HepG2 (cell line): ENCODE results near the gene PCBD1. TPM values are rescaled to one million over a fixed set of nuclear protein-coding genes. Genes with fewer than 3 reads are reported as not detected.

Experiments
- BHLHE40 ChIP-seq: IDR thresholded peaks from 2 replicates; pipeline ENCODE4 v1.6.1; 2011; ENCODE audit warnings: low read length, improper control_type of control experiment
- CEBPG ChIP-seq: IDR thresholded peaks from 2 replicates; pipeline ENCODE4 v1.6.1; 2016
- CTCF ChIP-seq: sonication (generic); formaldehyde crosslinking; IDR thresholded peaks from 2 replicates; pipeline ENCODE4 v1.5.0; 2020; ENCODE audit warnings: mild to moderate bottlenecking, missing genetic modification reagents, moderate library complexity
- ELF3 ChIP-seq: IDR thresholded peaks from 2 replicates; pipeline ENCODE4 v1.6.1; 2016; ENCODE audit warnings: missing genetic modification reagents, missing compliant biosample characterization
- HNRNPLL ChIP-seq: fragments of 200-400 bp; formaldehyde crosslinking; IDR thresholded peaks from 2 replicates; pipeline ENCODE4 v1.6.1; 2017; ENCODE audit warnings: mild to moderate bottlenecking, low read depth, low read length; ENCODE audit not compliant: poor library complexity, severe bottlenecking
- MEIS1 ChIP-seq: sonication (generic); formaldehyde crosslinking; IDR thresholded peaks from 2 replicates; pipeline ENCODE4 v1.9.0; 2021; ENCODE audit warnings: mild to moderate bottlenecking, missing genetic modification reagents, moderate library complexity, borderline replicate concordance
- MYC ChIP-seq: sonication (generic); formaldehyde crosslinking; IDR thresholded peaks from 2 replicates; pipeline ENCODE4 v1.9.0; 2021; ENCODE audit warnings: missing genetic modification reagents, borderline replicate concordance
- SALL1 ChIP-seq: sonication (generic); formaldehyde crosslinking; IDR thresholded peaks from 2 replicates; pipeline ENCODE4 v1.8.0; 2022; ENCODE audit warnings: mild to moderate bottlenecking, missing genetic modification reagents
- TAF1 ChIP-seq: sonication (generic); formaldehyde crosslinking; IDR thresholded peaks from 2 replicates; pipeline ENCODE4 v1.4.0; 2020; ENCODE audit warnings: missing genetic modification reagents
- TEAD3 ChIP-seq: optimal IDR thresholded peaks from 2 replicates; pipeline ENCODE3; 2016; ENCODE audit warnings: borderline replicate concordance
- YEATS2 ChIP-seq: sonication (generic); formaldehyde crosslinking; IDR thresholded peaks from 2 replicates; pipeline ENCODE4 v1.4.0; 2020; ENCODE audit warnings: missing genetic modification reagents, borderline replicate concordance
- ZBTB1 ChIP-seq: sonication (generic); formaldehyde crosslinking; IDR thresholded peaks from 2 replicates; pipeline ENCODE4 v1.4.0; 2020; ENCODE audit warnings: missing genetic modification reagents, borderline replicate concordance
- ZFY ChIP-seq: sonication (generic); formaldehyde crosslinking; IDR thresholded peaks from 2 replicates; pipeline ENCODE4 v1.4.0; 2020; ENCODE audit warnings: missing genetic modification reagents
- ZNF292 ChIP-seq: sonication (generic); formaldehyde crosslinking; IDR thresholded peaks from 2 replicates; pipeline ENCODE4 v1.8.1; 2022; ENCODE audit warnings: mild to moderate bottlenecking, low read depth, missing genetic modification reagents, borderline replicate concordance
- ZNF564 ChIP-seq: sonication (generic); formaldehyde crosslinking; IDR thresholded peaks from 2 replicates; pipeline ENCODE4 v1.8.1; 2023; ENCODE audit warnings: mild to moderate bottlenecking, missing genetic modification reagents
- ZNF609 ChIP-seq: sonication (generic); formaldehyde crosslinking; IDR thresholded peaks from 2 replicates; pipeline ENCODE4 v1.4.0; 2020; ENCODE audit warnings: mild to moderate bottlenecking, missing genetic modification reagents, borderline replicate concordance
- ZNF616 ChIP-seq: sonication (generic); formaldehyde crosslinking; IDR thresholded peaks from 2 replicates; pipeline ENCODE4 v1.5.0; 2020; ENCODE audit warnings: low read depth, mild to moderate bottlenecking, missing genetic modification reagents
- polyA plus RNA-seq, 8 experiments: library from polyadenylated mRNA; depleted of rRNA in 3 of 8; stranded (reverse) in 7 of 8; unstranded in 1 of 8; fragments of >200 nt; fragmentation: Illumina TruSeq in 4 of 8; extraction: Trizol in 4 of 8; gene quantifications; 2 replicates each; pipeline versions ENCODE4 v1.2.1 to v1.2.3, GENCODE V29; 2011 to 2016; ENCODE audit warnings: low read depth in 4 of 8, missing spikeins in 1 of 8, mixed read lengths in 1 of 8; ENCODE audit not compliant: insufficient read depth in 1 of 8
- total RNA-seq, 5 experiments: library from RNA; depleted of rRNA; stranded (reverse); fragments of >200 nt; fragmentation: Illumina TruSeq; extraction: Trizol; gene quantifications; 2 replicates each; pipeline ENCODE4 v1.2.3, GENCODE V29; 2016; ENCODE audit warnings: low read depth in 1 of 5
- TF ChIP-seq, protein P1 (sequence below): sonication (generic); formaldehyde crosslinking; conservative IDR thresholded peaks from 2 replicates; pipeline ENCODE4 v1.8.0; 2022; ENCODE audit warnings: mild to moderate bottlenecking, moderate library complexity, missing genetic modification reagents
- TF ChIP-seq, protein P2 (sequence below): sonication (generic); formaldehyde crosslinking; IDR thresholded peaks from 2 replicates; pipeline ENCODE4 v1.5.0; 2020; ENCODE audit warnings: missing genetic modification reagents

The PCBD1 gene
- total and polyA plus RNA-seq, 2 of the 13 experiments (the other 11 are each of a cell fraction or from before 2014, with no cell fraction given) = 95.3 to 168 TPM

- TF ChIP-seq, protein P1, sequence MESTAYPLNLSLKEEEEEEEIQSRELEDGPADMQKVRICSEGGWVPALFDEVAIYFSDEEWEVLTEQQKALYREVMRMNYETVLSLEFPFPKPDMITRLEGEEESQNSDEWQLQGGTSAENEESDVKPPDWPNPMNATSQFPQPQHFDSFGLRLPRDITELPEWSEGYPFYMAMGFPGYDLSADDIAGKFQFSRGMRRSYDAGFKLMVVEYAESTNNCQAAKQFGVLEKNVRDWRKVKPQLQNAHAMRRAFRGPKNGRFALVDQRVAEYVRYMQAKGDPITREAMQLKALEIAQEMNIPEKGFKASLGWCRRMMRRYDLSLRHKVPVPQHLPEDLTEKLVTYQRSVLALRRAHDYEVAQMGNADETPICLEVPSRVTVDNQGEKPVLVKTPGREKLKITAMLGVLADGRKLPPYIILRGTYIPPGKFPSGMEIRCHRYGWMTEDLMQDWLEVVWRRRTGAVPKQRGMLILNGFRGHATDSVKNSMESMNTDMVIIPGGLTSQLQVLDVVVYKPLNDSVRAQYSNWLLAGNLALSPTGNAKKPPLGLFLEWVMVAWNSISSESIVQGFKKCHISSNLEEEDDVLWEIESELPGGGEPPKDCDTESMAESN (CRISPR knock-in tag) = peak; percentile 82
- TF ChIP-seq ZNF292 (CRISPR knock-in tag) (no peak), CEBPG (CRISPR knock-in tag) (no peak), MEIS1 (CRISPR knock-in tag) (0 out of 2 replicates have a peak, but pooled peaks have one; percentile 70), ELF3 (CRISPR knock-in tag) (0 out of 2 replicates have a peak, but pooled peaks have one; percentile 32), ZNF616 (CRISPR knock-in tag) (no peak), TAF1 (CRISPR knock-in tag) (peak; percentile 71), ZFY (CRISPR knock-in tag) (peak; percentile 83), TEAD3 (CRISPR knock-in tag) (peak; percentile 24), CTCF (CRISPR knock-in tag) (peak; percentile 20; the same call in 1 of the 2 replicates), ZNF609 (peak; percentile 65; the same call in 1 of the 2 replicates), ZBTB1 (CRISPR knock-in tag) (no peak), MYC (CRISPR knock-in tag) (peak; percentile 64; the same call in 1 of the 2 replicates), YEATS2 (peak; percentile 38; the same call in 1 of the 2 replicates), SALL1 (CRISPR knock-in tag) (peak; percentile 53; the same call in 1 of the 2 replicates), HNRNPLL (peak; percentile 48), ZNF564 (CRISPR knock-in tag) (peak; percentile 57), BHLHE40 (peak; percentile 55)
- TF ChIP-seq, protein P2, sequence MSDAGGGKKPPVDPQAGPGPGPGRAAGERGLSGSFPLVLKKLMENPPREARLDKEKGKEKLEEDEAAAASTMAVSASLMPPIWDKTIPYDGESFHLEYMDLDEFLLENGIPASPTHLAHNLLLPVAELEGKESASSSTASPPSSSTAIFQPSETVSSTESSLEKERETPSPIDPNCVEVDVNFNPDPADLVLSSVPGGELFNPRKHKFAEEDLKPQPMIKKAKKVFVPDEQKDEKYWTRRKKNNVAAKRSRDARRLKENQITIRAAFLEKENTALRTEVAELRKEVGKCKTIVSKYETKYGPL (CRISPR knock-in tag) = no peak
Measured at GRCh38 chr10:70887804-70888800, at the start of gene PCBD1 (continued).
